Stomach (tissue), 4 donors: ENCODE data around the gene TSSK2.

ENCODE experiments used
- EP300 ChIP-seq: sonication (generic); formaldehyde crosslinking; IDR thresholded peaks from one replicate; pipeline ENCODE4 v1.6.1; 2017; ENCODE audit warnings: antibody characterized with exemption
- TF ChIP-seq, protein P1 (sequence below), 7 experiments: fragments of 450-650 bp in 4 of 7; fragments of 200-600 bp in 3 of 7; sonication (generic) in 3 of 7; IDR thresholded peaks; one replicate each; pipeline ENCODE4 v1.5.1; 2016 to 2019; ENCODE audit warnings: antibody characterized with exemption in 7 of 7, control low read depth in 2 of 7, mild to moderate bottlenecking in 1 of 7

DNA sequence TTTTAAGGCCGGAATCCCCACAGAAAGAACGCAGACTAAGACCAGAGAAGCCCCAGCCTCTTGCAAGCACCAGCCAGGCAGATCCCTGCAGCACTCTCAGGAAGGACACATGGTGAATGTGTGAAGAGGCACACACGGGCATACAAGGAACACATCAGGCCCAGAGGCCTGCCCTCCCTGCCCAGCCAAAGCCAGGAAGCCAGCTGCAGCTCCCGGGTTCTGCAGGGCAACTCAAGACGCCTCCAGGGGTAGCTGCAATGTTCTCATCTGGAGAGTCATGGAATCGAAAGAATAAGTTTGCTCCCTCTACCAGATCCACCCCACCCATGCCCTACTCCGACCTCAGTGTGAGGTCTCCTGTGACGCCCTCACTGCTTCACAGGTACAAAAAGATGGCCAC lies 11.2 kb upstream of the TSSK2 start:
- TF ChIP-seq, protein P1, sequence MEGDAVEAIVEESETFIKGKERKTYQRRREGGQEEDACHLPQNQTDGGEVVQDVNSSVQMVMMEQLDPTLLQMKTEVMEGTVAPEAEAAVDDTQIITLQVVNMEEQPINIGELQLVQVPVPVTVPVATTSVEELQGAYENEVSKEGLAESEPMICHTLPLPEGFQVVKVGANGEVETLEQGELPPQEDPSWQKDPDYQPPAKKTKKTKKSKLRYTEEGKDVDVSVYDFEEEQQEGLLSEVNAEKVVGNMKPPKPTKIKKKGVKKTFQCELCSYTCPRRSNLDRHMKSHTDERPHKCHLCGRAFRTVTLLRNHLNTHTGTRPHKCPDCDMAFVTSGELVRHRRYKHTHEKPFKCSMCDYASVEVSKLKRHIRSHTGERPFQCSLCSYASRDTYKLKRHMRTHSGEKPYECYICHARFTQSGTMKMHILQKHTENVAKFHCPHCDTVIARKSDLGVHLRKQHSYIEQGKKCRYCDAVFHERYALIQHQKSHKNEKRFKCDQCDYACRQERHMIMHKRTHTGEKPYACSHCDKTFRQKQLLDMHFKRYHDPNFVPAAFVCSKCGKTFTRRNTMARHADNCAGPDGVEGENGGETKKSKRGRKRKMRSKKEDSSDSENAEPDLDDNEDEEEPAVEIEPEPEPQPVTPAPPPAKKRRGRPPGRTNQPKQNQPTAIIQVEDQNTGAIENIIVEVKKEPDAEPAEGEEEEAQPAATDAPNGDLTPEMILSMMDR (IDR thresholded peaks at IDR 0.05) = no peak
- TF ChIP-seq EP300 = no peak
